Muscle of arm (tissue), 12 donors: Measurements from ENCODE around the gene COL6A3. TPM values are rescaled to one million over a fixed set of nuclear protein-coding genes. Genes with fewer than 3 reads are reported as not detected.

Experiments
- DNase-seq: peaks from one replicate; pipeline ENCODE4 v3.0.0-alpha.2; 2013
- polyA plus RNA-seq, 12 donors: library from polyadenylated mRNA; unstranded; fragments of 120-200 nt; gene quantifications; one replicate each; pipeline ENCODE4 v1.2.1, GENCODE V29; 2013; ENCODE audit not compliant: insufficient read length in 12 of 12

The COL6A3 gene
- polyA plus RNA-seq, 12 donors, result 166 to 319 (median 251) TPM

- DNase-seq, result no peak
Observed at GRCh38 chr2:237447496-237447895, 33.5 kb upstream of the COL6A3 start.

- DNase-seq, result no peak
Observed at GRCh38 chr2:237446338-237446665, 32.3 kb upstream of the COL6A3 start.

- no peak for DNase-seq
Observed at GRCh38 chr2:237445611-237446337, 31.8 kb upstream of the COL6A3 start.

- no peak for DNase-seq
Observed at GRCh38 chr2:237444071-237444470, 30.1 kb upstream of the COL6A3 start.

GRCh38 chr2:237441605-237442274 lies 27.8 kb upstream of the COL6A3 start:
- DNase-seq, result no peak

- no peak for DNase-seq
Observed at GRCh38 chr2:237440819-237441281, 26.9 kb upstream of the COL6A3 start.

GRCh38 chr2:237438080-237438940 lies 24.3 kb upstream of the COL6A3 start:
- DNase-seq, result no peak

- no peak for DNase-seq
Observed at GRCh38 chr2:237437566-237437965, 23.6 kb upstream of the COL6A3 start.

GRCh38 chr2:237435844-237436587 lies 22.1 kb upstream of the COL6A3 start:
- peak; percentile 93 for DNase-seq

- DNase-seq, result no peak
Observed at GRCh38 chr2:237434866-237435311, 20.9 kb upstream of the COL6A3 start.

- DNase-seq, result no peak
Observed at GRCh38 chr2:237433920-237434676, 20.1 kb upstream of the COL6A3 start.

- DNase-seq, result no peak
Observed at GRCh38 chr2:237432484-237433092, 18.6 kb upstream of the COL6A3 start.

GRCh38 chr2:237431837-237432236 lies 17.9 kb upstream of the COL6A3 start:
- no peak for DNase-seq

GRCh38 chr2:237431372-237431771 lies 17.4 kb upstream of the COL6A3 start:
- no peak for DNase-seq

GRCh38 chr2:237430861-237431260 lies 16.9 kb upstream of the COL6A3 start:
- DNase-seq, result no peak

- no peak for DNase-seq
Observed at GRCh38 chr2:237429753-237430152, 15.8 kb upstream of the COL6A3 start.

GRCh38 chr2:237427769-237428506 lies 14.0 kb upstream of the COL6A3 start:
- no peak for DNase-seq

GRCh38 chr2:237426517-237426916 lies 12.6 kb upstream of the COL6A3 start:
- DNase-seq, result no peak

GRCh38 chr2:237425320-237425719 lies 11.4 kb upstream of the COL6A3 start:
- no peak for DNase-seq

GRCh38 chr2:237424544-237424943 lies 10.6 kb upstream of the COL6A3 start:
- no peak for DNase-seq
